Fibroblast of skin of abdomen (primary cell): ENCODE measurements around the gene CSF1.
A peak's percentile ranks its signal among the peaks of the same experiment; 100 is the strongest.
"Not testable (repeated sequence)": the region's sequence is repeated elsewhere in the genome, so short reads cannot be mapped to it uniquely, and the experiment has no call there.

Source experiments
- DNase-seq: peaks from one replicate; pipeline ENCODE4 v3.0.0-alpha.2; 2013

The CSF1 gene

DNA sequence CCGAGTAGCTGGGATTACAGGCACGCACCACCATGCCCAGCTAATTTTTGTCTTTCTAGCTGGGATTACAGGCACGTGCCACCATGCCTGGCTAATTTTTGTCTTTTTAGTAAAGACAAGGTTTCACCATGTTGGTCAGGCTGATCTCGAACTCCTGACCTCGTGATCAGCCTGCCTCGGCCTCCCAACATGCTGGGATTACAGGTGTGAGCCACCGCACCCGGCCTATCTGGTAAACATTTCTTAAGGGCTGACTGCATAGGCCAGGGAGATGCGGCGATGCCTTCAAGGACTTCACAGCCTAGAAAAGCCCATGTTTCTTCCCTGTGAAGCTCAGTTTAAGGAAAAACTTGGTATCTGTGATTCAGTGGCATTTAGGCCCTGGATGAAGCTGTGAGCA, 9.7 kb downstream of the CSF1 start:
- not testable (repeated sequence) for DNase-seq

DNA sequence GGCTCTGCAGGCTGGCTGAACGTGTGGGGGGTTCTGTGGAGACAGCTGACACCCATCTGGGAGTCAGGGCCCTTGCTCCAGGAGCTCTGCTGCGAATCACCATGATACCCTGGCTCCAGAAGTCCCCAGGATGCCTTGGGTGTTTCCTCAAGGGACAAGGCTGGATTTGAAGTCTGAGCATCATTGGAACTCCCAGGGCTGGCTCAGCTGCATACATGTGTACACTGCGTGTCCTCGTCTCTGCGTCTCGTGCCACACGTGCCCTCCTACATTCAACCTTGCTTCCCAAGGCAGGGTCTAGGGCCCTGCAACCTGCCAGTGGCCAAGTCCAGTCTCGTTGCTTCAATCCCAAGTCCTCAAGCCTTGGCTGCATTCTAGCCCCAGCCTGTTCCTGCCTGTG, 11.7 kb downstream of the CSF1 start:
- no peak for DNase-seq

DNA sequence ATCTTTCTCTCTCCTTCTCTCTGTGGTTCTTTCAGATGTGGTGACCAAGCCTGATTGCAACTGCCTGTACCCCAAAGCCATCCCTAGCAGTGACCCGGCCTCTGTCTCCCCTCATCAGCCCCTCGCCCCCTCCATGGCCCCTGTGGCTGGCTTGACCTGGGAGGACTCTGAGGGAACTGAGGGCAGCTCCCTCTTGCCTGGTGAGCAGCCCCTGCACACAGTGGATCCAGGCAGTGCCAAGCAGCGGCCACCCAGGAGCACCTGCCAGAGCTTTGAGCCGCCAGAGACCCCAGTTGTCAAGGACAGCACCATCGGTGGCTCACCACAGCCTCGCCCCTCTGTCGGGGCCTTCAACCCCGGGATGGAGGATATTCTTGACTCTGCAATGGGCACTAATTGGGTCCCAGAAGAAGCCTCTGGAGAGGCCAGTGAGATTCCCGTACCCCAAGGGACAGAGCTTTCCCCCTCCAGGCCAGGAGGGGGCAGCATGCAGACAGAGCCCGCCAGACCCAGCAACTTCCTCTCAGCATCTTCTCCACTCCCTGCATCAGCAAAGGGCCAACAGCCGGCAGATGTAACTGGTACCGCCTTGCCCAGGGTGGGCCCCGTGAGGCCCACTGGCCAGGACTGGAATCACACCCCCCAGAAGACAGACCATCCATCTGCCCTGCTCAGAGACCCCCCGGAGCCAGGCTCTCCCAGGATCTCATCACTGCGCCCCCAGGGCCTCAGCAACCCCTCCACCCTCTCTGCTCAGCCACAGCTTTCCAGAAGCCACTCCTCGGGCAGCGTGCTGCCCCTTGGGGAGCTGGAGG, 12.7 kb downstream of the CSF1 start:
- no peak for DNase-seq

DNA sequence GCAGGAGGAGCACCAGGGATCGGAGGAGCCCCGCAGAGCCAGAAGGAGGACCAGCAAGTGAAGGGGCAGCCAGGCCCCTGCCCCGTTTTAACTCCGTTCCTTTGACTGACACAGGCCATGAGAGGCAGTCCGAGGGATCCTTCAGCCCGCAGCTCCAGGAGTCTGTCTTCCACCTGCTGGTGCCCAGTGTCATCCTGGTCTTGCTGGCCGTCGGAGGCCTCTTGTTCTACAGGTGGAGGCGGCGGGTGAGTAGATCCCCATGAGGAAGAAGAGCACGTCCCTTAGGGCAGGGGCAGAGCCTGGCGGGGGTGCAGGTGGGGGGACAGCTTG, 13.3 kb downstream of the CSF1 start:
- DNase-seq: no peak

DNA sequence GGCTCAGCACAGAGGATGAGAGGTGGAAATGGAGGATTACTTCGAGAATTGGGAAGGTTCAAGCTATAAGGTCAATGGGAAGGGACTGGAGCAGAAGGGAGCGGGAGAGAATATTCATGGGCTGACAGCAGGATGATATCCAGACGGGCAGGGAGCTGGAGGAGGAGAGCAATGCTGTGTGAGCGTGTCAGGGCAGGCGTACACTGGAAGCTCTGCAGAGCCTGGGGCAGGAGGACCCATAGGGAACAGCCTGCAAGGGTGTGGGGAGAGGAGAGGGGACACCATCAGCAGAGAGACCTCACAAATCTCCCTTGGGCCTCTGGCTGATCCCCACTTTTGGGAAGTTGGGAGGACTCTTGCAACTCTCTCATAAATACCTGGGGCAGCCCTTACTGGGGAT, 13.7 kb downstream of the CSF1 start:
- no peak for DNase-seq

DNA sequence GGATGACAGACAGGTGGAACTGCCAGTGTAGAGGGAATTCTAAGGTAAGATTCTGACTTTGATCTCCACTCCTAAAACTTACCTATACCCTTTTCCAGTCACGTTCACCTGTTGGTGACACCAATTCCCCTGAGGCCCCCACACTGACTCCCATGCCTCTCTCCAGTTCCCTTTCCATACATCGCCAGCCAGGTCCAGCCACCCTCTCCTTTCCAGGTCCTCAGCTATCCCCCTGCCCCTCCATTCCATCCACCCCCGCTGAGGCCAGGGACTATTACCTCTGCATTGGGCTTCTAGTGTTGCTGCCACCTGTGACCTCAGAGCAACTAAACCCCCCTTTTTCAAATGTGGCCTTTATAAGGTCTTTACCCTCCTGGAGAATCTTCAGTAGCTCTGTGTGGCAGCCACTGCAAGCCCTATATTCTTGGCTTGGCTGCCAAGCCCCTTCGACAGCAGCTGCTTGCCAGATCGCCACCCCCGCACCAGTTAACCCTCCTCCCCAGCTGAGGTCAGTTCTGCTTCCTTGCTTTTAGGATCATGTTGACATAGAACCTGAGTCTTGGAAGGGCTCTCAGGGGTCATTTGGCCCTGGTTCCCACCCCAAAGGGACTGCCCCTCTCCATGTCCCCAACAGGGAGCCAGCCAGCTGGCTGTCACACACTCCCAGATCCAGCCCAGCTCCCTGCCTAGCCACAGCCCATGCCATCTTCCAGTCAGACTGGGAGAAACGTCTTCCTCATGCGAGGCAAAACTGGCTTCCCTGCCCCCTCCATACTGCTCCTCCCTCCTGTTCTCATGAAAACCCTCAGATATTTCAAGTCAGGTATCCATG, 14.7 kb downstream of the CSF1 start:
- DNase-seq: no peak

DNA sequence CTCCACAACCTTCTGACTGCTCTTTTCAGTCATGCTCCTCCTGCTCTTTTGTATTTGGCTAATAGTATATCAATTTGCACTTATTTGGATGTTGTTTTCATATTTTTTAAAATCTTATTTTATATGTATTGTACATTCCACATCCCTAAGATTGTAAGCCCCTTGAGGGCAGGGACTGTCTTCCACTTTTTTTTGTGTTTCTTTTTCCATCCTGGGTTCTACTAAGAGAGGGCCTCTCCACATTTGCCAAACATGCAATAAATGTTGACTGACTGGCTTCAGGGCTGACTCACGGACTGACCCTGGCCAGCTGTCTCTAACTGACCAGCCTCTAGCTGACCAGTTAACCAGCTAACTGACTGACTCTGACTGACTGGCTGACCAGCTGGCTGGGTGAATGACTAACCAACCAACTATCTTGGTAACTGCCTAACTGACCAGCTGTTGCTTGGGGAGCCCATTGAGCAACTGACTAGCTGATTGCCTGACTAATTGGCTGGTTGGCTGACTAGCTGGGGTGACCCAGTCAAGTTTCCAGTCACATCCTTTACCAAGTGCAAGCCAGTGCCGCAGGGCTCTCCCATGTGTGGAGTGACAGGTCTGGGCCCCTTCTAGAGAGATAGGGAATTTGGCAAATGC, 16.1 kb downstream of the CSF1 start:
- peak; percentile 42 for DNase-seq

DNA sequence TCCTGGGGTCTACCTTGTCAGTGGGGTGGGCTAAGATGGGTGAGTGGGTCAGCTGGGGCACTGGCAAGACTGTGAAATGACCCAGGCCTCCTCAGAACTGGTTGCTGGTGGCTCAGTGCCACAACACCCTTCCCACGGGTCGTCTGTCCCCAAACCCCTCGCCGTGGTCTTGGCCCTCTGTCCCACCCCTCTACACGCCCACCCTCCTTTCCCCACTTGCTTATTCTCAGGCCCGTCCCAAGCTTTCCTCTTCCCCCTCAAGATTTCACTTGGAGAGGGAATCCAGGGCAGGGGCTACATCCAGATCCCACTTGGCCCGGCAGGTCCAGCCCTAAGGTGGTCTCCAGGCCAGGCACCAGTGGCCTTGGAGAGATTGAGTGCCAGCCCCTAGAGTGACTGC, 16.7 kb downstream of the CSF1 start:
- no peak for DNase-seq

DNA sequence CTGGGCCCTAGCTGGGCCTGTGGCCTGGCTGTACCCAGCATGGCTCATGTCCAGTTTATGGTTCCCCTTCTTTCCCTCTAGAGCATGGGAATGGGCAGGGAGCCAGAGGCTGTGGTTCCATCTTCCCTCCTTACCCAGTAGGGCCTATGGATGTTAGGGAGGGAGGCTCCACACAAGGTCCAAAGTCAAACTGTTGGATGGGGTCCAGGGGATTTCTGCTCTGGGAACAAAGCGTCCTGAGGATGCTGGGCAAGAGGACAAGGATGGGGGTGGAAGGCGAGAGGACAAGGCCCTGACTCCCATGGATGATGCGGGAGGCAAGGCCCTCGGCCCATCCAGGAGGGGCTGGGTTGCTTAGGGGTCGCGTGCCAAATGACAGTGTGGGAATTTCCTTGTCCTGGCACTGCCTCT, 17.3 kb downstream of the CSF1 start:
- no peak for DNase-seq

DNA sequence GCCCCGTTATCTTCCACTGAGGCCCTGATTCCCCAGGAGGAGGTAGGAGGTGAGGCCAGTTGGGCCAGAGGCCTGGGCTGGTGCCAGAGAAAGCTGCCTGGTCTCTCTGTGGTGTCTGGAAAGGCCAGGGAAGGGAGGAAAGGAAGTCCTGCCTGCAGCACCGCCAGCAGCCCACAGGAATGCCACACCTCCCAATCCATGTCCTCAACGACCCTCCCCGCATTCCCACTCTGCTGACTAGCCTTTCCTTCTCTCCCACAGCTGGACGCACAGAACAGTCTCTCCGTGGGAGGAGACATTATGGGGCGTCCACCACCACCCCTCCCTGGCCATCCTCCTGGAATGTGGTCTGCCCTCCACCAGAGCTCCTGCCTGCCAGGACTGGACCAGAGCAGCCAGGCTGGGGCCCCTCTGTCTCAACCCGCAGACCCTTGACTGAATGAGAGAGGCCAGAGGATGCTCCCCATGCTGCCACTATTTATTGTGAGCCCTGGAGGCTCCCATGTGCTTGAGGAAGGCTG, 18.0 kb downstream of the CSF1 start:
- peak; percentile 80 for DNase-seq

DNA sequence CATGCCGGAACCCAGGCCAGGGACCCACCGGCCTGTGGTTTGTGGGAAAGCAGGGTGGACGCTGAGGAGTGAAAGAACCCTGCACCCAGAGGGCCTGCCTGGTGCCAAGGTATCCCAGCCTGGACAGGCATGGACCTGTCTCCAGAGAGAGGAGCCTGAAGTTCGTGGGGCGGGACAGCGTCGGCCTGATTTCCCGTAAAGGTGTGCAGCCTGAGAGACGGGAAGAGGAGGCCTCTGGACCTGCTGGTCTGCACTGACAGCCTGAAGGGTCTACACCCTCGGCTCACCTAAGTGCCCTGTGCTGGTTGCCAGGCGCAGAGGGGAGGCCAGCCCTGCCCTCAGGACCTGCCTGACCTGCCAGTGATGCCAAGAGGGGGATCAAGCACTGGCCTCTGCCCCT, 18.5 kb downstream of the CSF1 start:
- no peak for DNase-seq

DNA sequence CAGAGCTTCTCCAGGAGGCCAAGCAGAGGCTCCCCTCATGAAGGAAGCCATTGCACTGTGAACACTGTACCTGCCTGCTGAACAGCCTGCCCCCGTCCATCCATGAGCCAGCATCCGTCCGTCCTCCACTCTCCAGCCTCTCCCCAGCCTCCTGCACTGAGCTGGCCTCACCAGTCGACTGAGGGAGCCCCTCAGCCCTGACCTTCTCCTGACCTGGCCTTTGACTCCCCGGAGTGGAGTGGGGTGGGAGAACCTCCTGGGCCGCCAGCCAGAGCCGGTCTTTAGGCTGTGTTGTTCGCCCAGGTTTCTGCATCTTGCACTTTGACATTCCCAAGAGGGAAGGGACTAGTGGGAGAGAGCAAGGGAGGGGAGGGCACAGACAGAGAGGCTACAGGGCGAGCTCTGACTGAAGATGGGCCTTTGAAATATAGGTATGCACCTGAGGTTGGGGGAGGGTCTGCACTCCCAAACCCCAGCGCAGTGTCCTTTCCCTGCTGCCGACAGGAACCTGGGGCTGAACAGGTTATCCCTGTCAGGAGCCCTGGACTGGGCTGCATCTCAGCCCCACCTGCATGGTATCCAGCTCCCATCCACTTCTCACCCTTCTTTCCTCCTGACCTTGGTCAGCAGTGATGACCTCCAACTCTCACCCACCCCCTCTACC, 19.1 kb downstream of the CSF1 start:
- no peak for DNase-seq

DNA sequence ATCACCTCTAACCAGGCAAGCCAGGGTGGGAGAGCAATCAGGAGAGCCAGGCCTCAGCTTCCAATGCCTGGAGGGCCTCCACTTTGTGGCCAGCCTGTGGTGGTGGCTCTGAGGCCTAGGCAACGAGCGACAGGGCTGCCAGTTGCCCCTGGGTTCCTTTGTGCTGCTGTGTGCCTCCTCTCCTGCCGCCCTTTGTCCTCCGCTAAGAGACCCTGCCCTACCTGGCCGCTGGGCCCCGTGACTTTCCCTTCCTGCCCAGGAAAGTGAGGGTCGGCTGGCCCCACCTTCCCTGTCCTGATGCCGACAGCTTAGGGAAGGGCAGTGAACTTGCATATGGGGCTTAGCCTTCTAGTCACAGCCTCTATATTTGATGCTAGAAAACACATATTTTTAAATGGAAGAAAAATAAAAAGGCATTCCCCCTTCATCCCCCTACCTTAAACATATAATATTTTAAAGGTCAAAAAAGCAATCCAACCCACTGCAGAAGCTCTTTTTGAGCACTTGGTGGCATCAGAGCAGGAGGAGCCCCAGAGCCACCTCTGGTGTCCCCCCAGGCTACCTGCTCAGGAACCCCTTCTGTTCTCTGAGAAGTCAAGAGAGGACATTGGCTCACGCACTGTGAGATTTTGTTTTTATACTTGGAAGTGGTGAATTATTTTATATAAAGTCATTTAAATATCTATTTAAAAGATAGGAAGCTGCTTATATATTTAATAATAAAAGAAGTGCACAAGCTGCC, 19.8 kb downstream of the CSF1 start:
- no peak for DNase-seq

DNA sequence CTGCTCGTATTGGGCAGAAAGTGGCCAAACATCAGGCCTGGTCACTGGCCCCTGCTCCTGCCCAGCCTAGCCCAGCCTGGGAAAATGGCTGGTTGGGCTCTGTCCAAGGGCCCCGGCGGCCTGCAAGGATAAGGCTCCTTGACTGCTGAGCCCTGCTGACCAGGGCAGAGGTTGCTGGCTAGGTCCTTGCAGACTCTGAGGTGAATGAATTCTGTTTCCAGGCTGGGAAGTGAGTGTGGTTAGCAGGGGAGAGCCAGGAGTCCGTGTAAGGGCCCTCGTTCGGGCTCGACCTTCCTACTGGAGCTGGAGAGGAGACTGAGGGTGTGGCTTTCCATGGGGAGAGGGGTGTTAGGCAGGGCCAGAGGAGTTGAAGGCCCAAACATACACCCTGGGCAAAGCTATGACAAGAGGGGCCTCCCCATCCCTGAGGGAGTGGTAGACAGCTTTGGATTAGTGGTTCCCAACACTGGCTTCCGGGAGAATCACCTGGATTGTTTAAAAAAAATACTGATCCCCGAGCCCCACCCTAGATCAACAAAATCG, 20.6 kb downstream of the CSF1 start:
- peak; percentile 48 for DNase-seq

DNA sequence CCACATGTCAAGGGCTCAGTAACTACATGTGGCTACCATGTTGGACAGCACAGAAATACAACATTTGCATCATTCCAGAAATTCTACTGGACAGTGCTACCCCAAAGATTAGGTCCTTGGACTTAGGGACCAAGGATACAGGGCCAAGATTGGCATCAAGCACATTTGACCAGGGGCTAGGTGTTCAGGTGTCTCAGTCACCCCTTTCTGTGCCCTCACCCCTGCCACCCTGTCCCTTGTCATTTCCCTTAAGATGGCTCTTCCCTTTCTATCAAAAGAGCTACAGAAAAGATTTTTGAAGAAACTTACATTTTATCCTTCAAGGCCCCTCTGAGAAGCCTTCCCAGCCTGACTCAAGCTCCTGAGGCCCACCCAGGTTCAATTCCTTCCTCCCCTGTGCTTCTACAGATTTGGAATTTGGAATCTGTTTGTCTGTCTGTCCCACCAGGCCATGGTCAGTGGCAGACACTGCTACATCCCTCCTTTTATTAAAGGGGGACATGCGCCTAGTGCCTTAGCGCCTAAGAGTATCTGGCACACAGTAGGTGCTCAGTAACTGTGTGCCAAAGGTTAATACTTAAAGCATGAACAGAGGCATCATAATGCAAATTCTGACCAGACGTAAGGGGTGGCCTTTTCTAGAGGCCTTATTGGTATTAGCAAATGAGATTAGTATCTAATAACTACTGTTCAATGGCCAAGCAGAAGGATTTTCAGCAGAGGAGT, 21.4 kb downstream of the CSF1 start:
- no peak for DNase-seq

DNA sequence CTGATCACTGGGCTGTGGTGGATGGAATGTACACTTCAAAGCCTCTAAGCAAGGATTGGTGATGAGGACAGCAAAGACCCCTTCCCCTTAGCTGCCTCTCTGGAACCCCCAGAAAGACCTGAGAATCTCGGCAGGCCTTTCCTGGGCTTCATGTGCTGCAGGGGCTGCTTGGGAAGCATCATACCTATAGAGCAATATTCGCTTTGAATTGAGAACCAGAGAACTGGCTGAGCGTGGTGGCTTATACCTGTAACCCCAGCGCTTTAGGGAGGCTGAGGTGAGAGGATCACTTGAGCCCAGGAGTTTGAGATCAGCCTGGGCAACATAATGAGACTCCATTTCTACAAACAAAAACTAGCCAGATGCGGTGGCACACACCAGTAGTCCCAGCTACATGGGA, 22.0 kb downstream of the CSF1 start:
- no peak for DNase-seq

DNA sequence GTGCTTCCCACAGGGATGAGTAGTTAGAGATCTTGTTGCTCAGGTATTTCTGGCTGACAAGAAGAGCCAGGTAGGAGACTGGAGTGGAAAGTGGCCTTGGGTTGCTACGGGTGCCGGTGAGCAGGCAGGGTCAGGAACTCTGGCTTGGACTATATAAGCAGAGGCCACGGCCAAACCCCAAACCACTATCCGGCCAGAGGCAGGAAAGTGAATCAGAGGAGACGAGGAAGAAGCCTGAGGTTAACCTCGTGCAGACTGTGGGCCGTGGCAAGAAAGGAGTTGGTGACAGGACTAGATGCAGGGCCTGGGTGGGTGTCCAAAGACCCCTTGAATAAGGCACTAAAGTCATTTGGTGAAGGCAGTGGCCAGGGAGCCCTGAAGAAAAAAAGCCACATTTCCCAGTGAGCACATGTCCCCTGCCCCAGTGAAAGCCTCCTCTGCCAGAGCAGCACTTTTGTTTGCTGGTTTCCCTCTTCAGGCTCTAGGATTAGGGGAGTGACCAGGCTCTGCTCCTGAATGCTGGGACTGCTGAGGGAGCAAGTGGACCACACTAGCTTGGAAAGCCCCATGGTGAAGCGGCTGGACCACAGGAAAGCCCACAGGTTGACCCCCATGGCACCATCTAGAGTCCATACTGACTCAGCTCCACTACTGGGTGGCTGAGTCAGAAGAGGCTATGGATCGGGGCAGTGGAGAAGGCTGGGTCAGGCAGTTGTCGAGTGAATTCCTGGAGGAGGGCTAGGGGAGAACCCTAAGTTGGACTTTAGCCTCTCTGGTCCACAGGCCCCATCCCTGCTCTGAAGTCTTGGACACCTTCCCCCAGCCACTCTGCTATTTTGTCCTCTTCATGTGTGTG, 23.4 kb downstream of the CSF1 start:
- DNase-seq: peak; percentile 35

DNA sequence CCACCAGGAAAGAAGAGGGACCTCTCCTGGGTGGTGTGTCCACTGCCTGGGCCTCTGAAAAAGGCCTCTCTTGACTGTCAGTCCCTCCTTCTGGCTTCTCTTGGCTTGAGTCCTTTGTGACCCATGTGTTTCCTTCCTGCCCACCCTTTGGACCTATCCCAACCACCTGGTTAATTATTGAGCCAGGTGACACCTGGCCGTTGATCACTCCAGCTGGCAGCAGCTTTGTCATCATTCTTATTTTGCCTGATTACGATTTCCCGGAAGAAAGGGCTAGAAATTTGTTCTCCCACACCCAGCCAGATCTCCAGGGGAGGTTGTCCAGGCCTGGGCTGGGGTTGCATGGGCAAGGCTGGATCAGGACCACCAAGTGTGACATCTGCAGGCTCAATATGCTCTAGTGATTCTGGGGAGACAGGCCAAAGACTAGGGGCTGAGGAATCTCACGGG, 24.8 kb downstream of the CSF1 start:
- DNase-seq: no peak

DNA sequence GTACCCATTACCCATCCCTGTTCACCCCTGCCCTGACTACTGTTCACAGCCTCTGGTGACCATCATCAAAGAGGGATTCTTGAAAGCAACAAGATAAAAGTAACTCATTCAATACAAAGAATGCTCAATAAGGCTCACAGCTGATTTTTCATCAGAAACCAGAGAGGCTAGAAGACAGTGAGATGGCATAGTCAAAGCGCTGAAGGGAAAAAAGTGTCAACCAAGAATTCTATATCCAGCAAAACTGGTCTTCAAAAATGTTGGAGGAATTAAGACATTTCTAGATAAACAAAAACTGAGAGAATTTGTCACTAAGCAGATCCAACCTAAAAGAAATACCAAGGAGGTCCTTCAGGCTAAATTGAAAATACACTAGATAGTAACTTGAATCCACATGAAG, 27.1 kb downstream of the CSF1 start:
- no peak for DNase-seq

DNA sequence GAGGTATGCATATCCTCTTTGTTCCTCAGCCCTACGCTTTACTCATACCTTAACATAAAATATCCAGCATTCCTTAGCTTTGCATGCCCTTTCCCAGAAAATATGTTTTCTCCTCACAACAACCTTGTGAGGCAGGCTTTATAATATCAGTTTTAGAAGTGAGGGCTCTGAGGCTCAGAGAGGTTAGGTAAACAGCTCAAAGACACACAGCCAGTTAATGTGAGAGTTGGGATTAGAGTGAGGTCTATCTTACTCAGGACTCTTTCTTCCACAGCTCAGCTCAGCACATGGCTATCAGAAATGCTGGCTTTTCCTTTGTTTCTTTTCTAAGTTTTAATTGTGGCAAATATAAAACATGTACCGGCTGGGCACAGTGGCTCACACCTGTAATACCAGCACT, 27.9 kb downstream of the CSF1 start:
- no peak for DNase-seq
